GM19193 (cell line): ENCODE results near the gene ELK1.

Experiments
- POLR2A ChIP-seq: IDR thresholded peaks from 4 replicates; pipeline ENCODE4 v1.6.1; 2011; ENCODE audit not compliant: insufficient read depth, insufficient read length; ENCODE audit errors: extremely low read depth

Gene ELK1

GRCh38 chrX:47605024-47605423 is 45.3 kb downstream of the ELK1 start:
- no peak for TF ChIP-seq POLR2A

- no peak for TF ChIP-seq POLR2A
Observed at GRCh38 chrX:47597222-47597621, 53.1 kb downstream of the ELK1 start.

- TF ChIP-seq POLR2A = no peak
Observed at GRCh38 chrX:47596256-47596655, 54.1 kb downstream of the ELK1 start.

GRCh38 chrX:47595716-47596251 is 54.6 kb downstream of the ELK1 start:
- no peak for TF ChIP-seq POLR2A

- TF ChIP-seq POLR2A = no peak
Observed at GRCh38 chrX:47593522-47593921, 56.8 kb downstream of the ELK1 start.

GRCh38 chrX:47590984-47591383 is 59.4 kb downstream of the ELK1 start:
- TF ChIP-seq POLR2A = no peak

GRCh38 chrX:47587906-47588735 is 62.2 kb downstream of the ELK1 start:
- no peak for TF ChIP-seq POLR2A

GRCh38 chrX:47587091-47587891 is 63.1 kb downstream of the ELK1 start:
- no peak for TF ChIP-seq POLR2A

- TF ChIP-seq POLR2A = no peak
Observed at GRCh38 chrX:47586043-47586787, 64.1 kb downstream of the ELK1 start.
